ENCODE data around the gene NCAM1.

NCAM1 gene

DNA sequence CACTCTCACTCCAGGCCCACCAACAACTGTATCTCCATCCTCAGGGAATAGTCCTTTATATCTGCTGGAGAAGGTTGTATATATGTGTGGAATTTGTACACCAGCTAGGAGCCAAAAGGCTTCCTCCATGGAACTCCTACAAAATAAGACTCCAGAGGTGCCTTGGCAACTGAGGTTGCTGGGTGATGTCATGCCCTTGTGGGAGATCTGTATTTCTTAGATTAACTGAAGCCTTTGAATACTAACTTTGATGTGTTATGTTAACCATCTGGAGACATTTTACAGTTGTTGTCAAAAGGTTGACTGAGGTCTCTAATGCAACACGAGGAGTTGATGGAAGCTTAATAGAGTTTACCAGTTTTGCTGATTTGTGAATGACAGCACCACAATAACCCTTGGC is 213.7 kb downstream of the NCAM1 start:
- no peak for DNase-seq

DNA sequence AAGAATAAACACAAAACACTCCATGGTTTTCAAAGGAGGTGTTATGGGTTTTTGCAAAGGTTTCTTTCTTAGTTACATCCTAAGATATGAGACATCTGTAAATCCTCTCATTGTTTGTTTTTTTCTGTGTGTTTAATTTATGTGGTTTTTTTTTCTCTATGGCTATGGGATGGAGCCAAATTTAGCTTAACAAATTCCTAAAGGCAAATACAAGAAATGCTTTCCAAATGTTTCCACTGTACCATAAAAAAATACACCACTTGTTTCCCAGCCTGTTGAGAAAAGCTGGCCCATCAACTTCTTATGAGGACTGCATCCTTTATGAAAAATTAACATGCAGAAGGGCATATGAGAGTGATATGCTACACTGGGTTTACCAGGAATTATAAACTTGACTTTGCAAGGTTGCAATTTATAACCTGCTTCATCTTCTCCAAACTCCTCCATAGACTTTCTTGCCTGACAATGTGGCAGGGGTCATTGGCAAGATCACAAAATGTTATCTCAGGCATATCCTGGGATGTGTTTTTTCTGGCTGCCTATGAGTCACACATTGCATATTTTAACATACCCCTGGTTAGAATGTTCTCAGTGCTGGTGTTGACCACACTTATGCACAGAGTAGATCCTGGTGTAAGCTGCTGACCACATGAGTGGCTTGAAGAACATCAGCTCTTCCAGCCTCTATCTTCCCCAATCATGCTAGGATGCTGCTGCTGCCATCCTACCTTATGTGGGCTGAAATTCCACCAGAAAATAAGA is 215.6 kb downstream of the NCAM1 start:
- DNase-seq, result no peak

DNA sequence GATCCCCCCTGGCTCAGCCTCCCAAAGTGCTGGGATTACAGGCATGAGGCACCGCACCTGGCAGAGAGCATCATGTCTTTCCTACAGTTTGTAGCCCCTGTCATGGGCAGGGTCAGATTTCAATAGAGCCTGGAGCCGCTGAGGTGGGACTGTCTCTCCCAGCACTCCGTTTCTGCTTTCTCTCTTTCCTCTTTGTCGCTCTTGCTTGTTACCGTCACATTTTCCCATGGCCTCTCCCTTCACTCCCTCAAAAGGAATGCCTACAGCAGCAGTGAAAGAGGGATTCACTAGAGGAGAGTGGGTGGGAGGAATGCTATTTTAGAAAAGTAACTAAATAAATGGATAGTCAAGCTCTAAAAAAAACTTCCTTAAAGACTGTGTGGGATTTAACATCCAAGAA is 216.5 kb downstream of the NCAM1 start:
- no peak for DNase-seq

DNA sequence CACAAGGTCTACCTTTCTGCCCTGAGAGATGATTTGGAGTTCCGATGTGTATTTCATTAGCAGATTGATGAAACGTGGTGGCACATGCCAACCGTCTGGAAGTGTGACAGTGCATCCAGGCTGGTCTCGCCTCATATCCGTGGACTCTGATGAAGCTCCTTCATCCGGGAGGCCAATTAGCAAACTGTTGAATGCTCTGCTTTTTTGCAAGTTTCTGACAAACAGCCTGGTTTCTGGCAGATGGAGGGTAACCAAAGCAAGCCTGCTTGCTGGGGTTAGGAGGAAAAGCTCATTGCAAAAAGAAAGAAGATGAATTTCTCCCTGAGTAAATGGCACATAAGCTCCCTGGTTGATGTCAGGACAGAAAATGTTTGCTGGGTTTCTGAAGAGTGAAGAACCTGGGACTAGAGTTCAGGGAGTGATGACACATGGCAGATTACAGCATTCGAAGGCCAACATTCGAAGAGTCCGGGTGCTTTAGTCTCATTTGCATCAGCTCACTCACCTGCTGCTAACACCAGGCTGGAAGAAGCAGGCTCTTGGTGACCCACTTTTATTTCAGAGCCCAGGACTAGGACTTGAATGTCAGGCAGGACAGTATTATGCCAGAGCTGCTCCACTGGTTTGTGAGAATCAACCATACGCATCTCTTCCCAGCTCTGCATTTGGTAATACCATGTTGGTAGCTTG is 217.3 kb downstream of the NCAM1 start:
- no peak for DNase-seq

DNA sequence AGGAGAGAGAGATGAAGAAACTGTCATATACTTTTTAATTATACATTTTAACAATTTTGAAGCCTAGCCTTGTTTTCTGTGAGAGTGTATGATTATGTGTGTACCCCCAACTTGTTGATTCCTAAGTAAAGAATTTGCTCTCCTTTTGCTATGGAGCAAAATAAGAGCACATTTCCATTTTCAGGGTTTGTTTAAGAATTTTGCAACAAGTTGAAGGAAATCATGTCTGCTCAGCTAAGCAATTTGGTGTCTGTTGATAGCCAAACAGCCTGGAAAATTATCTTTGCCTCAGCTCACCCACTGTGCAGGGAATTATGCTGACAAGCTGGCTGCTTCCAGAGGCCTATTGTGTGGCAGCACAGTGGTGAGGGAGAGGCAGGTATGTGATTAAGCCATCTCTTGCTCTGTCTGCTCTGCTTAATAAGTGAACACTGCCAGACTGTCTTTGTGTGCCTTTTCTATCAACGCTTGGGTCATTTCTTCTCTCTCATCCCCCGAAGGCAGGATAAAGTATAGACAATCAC is 218.0 kb downstream of the NCAM1 start:
- DNase-seq, result no peak

DNA sequence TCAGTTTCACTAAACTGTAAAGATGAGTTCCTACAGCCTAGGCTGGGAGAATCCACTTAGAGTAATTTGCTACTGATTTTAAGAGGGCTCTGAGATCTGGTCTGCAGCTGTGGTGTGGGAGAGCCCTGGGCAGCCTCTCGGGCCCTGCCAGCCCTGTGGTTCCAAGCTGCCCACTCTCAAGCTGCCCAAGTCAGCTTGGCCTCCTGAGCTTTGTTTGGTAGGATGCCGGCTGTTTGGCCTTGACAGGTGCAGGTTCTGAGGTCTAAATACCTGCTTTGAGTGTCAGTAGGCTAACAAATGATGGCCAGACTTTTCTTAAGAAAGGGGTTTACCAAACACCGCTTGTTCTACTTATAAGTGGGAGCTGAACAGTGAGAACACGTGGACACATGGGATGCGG is 219.9 kb downstream of the NCAM1 start:
- DNase-seq, result no peak

DNA sequence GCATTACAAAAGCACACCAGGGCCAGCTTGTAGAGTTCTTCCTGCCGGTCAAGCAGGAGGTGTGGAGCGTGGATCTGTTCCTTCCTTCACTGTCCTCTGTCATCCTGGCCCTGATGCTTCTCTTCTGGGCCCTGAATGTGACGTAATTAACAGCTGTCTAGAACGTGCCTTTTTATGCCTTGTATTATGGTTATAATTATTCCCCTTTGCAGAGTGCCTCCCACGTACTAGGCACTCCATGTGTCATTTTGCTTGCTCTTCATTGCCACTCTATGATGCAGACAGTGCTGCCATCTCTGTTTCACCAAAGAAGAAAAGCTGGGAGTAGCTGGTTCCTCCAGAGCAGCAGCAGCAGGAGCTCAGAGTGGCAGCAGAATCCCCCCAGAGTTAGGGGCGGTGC is 221.1 kb downstream of the NCAM1 start:
- DNase-seq, result no peak

DNA sequence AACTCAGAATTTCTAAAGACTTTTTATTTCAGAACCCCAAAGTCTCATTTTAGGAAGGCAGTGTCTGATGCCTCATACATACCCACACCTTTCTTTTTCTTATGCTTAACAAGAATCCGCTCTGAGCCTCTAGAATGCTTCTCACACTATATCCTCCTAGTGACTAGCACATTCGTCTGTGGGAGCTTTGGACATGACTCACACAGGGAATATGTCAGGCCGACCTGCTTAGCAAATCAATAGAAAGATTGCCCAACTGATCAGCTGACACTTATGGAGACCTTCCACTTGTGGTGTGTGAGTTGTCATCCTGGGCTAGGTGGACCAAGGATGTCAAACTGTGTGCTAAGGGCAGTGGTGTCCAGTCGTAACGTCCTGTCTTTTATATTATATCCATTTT is 223.3 kb downstream of the NCAM1 start:
- no peak for DNase-seq

DNA sequence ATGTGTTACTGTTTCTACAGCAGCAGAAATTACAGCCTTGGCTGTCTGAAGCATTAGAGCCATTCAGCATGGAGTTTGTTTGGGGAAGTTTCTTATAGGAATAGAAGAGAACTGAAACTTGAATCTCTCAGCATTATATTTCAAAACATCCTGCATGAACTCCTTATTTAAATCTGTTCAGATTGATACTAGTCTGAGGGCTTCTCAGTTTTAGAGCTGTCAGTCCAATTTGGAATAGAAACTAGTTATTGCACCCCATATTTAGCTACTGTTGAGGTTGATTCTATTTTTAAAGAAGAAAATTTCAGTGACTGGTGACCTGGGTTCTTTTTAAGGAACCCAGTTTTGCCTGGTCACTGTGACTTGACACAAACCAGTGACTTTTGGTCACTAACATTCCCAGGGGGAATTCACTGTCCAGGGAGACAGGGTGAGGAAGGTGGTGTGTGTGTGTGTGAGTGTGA is 227.2 kb downstream of the NCAM1 start:
- DNase-seq, result no peak

DNA sequence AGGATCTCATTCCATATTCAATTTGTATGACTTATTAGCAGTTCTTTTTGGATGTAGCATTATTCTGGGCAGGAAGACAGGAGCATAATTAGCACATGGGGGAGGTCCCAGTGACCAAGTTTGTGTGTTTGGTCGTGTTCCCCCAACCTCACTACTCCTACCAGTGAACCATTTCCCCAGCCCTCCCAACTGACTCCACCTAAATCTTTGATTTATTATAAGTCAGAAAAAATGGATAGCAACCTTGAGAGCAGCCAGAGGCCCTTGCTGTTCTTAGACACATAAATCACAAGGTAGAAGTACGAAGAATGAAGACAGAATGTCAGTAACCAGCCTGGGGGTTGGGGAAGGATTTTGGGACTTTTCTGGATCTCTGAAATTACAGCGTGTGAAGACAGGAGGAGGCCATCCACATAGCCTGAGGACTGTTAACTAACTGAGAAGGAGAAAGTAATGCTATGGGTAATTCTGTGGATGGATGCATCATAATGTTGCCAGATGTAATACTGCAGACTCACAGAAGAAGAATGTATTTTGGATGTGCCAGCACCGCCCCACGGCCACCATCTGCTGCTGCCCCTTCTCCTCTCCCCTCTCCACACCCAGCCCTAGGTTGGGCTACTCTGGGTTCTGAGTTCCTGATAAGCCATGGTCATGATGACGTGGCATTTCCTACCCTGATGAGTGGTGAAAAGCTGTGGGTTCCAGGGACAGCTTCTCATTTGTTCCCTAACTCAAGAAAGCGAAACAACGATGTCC is 228.9 kb downstream of the NCAM1 start:
- no peak for DNase-seq

DNA sequence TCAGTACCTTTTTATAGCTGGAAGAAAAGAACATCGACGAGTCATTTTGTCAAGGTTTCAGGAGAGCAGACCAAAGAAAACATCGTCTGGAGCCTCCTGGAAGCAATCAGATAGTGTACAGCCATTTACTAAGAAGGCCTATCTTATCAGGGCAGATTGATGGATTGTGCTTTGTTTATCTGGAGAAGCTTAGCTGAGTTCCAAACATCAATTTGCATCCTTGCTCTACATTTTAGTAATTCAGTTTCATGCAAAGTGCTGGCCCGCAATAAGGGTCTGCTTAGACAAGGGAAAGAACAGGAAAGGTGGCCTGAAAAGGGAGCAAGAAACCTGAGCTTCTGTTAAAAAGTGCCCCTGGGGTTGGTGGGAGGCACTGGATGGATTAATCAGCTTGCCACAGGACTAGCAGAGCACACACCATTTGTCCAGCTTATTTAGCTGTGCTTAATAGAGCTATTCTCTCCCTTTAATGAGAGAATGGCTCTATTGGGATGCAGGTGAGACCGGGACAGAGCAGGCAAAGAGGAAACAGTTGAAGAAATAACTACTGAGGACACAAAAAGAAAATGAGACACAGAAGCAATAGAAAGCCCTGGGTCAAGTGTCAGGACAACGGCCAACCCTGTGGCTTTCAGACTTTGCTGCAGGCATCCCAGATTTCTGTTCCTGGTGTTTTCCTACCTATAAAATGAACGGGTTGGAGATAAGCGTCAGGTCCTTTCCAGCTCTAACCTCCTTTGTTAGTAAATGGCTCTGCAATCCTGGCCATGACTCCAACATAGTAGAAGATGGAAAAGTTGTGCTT is 231.1 kb downstream of the NCAM1 start:
- no peak for DNase-seq

DNA sequence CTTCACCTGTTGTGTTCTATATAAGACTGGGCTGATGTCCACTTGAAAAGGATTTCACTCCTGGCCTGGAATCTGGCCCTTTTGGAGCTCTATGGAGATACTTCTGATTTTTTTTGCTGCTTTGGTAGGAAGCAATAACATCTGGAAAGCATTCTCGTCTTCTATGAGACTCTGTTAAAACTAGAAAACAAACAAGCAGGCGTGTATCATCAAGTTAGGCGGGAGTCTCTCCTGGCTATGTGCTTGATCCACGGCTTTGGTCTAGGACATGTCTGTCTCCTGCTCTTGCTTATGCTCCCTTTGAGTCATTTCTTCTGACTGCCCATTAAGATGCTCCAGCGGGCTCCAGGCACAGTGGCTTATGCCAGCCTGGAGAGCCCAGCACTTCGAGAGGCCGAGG is 231.8 kb downstream of the NCAM1 start:
- no peak for DNase-seq

DNA sequence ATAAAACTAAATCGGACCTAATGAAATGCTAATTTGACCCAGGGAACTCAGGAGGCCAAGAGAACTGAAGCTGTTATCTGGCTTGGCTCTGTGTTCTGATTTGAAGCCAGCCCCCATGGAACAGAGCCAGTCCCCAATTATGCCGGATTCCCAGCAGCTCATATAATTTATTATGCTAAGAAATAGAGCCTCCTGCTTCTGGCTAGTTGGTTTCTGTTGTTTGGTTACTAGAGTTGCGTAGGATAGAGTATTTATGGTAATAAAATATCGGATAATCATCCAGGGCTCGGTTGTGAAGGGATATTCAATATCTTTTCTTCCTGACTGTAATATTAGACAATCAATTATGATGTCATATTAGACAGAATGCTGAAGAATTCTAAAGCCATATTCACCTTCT is 232.7 kb downstream of the NCAM1 start:
- DNase-seq, result no peak

DNA sequence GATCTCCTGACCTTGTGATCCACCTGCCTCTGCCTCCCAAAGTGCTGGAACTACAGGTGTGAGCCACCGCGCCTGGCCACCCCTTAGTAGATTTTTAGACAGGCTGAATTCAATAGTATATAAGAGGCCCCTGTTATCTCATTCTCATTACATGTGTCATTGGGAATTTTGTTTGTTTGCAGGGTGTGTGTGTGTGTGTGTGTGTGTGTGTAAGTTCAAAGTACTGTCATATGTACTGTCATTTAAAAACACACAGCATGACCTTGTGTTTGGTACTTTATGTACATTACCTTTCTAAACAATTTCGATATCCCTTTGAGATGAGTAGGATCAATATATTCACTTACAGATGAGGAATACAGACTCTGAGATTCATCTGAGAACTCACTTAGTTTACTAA is 234.5 kb downstream of the NCAM1 start:
- no peak for DNase-seq

DNA sequence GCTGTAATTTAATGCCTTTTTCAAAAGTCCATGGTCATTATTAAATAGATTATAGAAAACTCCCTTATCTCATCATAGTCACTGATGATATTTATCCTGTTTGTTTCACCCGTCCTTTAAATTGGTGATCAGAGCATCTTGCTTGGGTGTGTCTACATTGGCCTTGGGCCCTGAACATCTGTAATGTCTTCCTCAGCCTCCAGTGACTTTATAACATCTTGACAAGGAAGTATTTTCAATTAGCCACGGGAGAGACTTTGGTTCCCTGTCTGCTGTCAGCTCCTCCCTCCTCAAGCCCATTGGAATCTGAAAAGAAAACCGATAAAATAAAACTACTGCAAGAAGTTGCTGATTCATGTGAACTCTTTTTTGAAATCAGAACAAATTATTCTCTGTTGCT is 236.2 kb downstream of the NCAM1 start:
- DNase-seq, result no peak

DNA sequence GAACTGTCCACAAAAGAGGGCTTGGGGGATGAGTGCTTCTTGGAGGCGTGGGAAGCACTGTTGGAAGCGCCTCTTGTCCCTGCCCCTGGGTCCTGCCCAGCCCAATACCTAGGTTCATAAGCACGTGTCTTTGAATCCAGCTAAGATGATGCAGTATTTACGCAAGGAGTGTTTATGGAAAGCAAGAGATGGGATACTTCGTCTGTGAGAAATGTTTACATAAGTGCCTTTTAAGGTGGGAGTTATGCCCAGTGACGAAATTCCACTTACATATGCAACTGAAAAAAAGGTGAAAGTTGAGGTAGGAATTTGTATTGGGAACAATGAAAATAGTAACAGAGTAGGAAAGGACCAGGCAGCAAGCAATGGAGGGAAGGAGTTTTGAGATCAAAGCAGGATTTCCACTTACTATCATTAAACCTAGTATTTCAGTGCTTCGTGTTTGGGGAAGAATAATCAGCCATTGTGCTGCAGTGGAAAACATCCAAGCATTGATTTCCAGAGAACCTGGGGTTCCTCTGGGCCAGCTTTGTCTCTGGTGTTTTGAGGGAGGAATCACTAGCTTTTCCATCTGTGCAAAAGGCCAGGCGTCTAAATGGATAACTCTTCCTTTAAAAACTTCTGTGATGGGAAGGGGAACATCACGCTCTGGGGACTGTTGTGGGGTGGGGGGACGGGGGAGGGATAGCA is 237.9 kb downstream of the NCAM1 start:
- DNase-seq, result no peak

DNA sequence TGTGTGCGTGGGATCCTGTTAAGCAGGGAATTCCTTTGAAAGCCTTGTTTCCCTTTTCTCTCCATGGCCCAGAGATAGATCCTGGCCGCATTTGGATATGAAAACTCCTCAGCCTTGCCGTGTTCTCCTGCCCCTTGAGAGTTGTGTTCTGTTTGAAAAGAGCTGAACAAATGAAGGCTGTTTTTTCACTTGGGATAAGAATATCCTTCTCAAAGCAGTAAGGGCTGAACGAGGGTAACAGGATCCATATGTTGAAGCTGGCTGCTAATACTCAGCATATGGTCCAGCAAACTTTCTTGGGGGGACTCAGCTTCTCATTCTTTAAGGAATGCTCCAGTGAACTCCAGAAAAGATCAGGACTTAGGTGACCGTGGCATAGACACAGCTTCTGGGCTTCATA is 238.6 kb downstream of the NCAM1 start:
- DNase-seq, result no peak

DNA sequence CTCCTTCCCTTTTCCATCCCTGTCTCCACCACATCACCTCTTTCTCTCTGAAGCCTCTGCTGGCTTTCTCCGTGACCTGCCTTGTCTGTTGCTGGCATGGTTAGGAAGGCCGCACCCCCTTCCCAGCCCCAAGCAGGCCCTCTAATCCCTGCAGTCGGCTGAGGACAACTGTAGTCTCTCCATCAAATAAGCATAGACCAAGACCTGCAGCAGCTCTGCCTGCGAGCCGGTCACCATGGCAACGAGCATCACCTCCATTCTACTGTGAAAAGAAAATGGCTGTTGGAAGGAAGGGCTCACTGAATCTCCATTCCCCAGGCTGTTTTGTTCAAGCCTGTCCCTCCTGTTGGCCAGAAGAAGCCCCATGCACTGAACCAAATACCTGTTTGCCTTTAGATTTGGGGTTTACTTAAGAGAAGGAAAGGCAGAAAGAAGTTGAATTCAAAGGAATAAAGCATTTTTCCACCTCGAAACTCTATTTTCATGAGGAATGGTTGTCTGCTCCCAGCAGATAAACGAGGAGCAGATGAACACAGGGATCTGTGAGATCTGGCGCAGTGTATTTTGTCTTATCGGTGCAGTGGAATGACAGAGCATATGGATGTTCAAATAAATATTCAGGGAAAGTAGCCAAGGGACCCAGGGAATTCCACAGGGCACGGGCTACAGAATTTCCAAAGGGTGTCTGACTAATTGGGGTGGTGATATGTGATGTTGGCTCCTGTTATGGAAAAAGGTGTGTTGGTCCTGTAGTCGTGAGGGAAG is 240.0 kb downstream of the NCAM1 start:
- no peak for DNase-seq

DNA sequence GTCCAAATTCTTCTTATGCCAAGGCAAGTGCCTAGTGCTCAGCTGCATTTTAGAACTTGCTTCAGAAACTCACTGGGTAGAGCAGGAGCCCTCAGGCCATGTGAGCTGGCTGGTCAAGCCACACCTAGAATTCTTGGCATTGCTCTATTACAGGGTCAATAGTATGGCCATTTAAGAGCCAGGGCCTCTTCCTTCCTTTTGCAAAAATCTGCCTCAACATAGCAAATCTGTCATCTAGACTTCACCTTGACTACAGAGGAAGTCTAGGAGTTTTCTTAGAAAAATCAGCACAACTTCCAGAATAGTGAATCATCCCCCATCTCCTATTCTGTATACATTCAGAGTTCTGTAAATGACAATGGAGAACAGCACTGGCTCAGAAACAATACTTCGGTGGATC is 241.2 kb downstream of the NCAM1 start:
- DNase-seq, result no peak

DNA sequence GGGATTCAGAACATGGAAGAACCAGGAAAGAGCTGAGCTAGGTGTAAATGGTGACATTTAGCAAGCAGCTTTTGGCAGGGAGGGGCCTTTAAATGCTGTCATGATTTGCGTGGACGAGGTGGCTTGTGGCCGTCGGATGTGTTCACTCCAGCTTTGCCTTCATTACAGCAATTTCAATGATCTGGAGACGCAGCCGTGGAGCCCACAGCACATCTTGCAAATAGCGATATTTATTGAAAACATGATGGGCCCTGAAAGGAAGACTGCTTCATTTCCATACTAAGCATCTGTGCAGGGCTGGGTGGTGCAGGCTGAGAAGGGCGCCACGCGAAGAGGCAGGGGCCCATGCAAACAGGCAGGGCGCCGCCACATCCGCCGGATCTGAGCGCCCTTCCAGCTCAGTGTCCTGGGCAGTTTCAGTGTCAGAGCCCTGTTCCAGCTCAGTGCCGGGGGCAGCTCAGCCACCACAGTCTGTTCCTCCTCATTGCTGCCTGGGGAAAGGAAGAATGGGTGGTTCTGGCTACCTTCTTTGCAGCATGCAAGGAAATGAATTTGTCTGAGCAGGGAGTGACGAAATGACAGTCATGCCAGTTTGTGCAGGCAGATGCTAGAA is 242.0 kb downstream of the NCAM1 start:
- no peak for DNase-seq

DNA sequence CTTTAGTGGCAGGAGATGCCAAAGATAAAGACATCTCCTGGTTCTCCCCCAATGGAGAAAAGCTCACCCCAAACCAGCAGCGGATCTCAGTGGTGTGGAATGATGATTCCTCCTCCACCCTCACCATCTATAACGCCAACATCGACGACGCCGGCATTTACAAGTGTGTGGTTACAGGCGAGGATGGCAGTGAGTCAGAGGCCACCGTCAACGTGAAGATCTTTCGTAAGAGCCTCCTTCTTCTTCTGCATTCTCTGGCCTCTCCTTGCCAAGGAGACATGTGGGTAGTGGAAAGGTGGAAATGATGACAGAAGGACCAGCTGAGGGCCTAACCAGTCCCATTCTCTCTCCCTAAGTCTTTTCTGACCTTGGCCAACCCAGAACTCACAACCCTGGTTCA is 243.1 kb downstream of the NCAM1 start:
- DNase-seq, result no peak
